Adipose tissue (tissue), 3 donors: Measurements from ENCODE around the gene SCUBE1. TPM values are rescaled to one million over a fixed set of nuclear protein-coding genes. Genes with fewer than 3 reads are reported as not detected.

Experiments used
- H3K27ac ChIP-seq: one replicate; pipeline ENCODE4 v1.5.1; 2013; ENCODE audit warnings: low read depth, low read length
- WGBS, 3 donors: extraction: QIAGEN DNeasy Blood & Tissue Kit; methylation state at CpG; one replicate each; pipeline ENCODE4 v1.1.7; 2013; 5-methylcytosine and 5-hydroxymethylcytosine counted together
- polyA plus RNA-seq, 3 donors: library from polyadenylated mRNA; stranded (reverse); fragments of 200-250 nt; gene quantifications; one replicate each; pipeline ENCODE4 v1.2.3, GENCODE V29; 2013
- donor health status: healthy with polysubstance abuse.
- donor health status: Bipolar disorder and iron deficiency.
- donor health status: healthy.

SCUBE1 gene
- polyA plus RNA-seq, 3 donors: 0.03 to 0.79 (median 0.28) TPM

DNA sequence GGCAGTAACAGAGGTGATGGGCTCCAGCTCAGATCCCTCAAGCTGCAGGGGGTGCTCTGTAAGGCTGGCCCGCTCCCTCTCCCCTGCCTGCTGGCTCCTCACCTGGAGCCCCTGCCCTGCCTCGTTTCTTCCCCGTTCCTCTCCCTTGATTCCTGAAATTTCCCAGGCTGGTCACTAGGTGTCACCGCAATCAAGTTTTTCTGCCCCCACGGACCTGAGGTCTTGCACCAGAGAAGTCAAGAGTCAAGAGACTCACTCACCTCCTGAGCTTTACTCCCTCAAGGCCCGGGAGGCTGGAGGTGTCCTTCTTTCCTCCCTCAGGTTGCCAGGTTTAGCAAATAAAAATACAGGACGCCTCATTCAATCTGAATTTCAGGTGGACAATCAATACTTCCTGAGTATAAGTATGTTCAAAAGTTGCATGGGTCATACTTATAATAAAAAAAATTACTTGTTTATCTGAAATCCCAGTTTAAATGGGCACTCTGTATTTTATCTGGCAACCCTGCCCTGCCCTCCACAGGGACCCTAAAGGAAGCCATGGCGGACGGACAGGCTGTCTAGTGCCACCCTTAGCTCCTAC, 69.2 kb downstream of the SCUBE1 start:
- H3K27ac ChIP-seq: no peak overlapping the region
- WGBS, 3 donors: 19 to 24% (median 24%) methylated on average over 9 of the region's 9 CpGs

DNA sequence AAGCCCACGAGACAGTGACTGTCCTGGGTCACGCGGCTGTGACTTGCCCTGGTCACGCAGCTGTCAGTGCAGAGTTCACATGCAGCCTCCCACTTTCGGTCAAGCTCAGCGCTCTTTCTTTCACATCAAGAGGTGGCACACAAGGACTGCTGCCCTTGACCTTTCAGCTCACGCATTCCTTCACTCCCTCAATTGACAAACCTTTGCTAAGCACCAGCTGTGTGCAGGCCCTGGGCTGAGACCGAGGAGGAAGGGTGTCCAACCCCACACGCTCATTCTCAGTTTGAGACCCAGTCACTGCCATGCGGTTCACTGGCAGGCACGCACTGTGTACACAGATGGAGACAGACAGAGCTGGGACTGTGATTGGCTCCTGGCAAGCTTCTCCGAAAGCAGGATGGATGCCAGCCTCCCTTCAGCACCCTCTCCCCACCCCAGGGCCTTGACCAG, 70.3 kb downstream of the SCUBE1 start:
- no peak overlapping the region for H3K27ac ChIP-seq
- WGBS, 3 donors: 69 to 80% (median 74%) methylated on average over 12 of the region's 12 CpGs

DNA sequence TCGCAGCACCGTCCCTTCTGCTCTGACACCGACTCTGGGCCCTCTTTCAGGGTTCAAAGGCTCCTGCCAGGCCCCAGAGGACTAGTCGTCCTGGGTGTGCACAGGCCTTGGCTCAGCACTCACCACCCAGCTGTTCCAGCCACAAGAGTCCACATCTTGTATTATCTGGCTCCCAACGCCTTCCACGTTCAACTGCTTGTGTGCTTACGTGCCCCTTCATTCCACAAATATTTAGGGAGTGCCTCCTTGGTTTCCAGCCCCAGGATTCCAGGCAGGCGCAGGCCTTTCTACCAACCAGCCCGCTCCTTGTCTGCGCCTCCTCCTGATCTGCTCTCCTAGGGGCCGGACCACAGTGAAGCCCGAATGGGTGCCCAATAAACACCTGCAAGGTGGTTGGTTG, 70.9 kb downstream of the SCUBE1 start:
- no peak overlapping the region for H3K27ac ChIP-seq
- WGBS, 3 donors: 81 to 87% (median 81%) methylated on average over 12 of the region's 12 CpGs

DNA sequence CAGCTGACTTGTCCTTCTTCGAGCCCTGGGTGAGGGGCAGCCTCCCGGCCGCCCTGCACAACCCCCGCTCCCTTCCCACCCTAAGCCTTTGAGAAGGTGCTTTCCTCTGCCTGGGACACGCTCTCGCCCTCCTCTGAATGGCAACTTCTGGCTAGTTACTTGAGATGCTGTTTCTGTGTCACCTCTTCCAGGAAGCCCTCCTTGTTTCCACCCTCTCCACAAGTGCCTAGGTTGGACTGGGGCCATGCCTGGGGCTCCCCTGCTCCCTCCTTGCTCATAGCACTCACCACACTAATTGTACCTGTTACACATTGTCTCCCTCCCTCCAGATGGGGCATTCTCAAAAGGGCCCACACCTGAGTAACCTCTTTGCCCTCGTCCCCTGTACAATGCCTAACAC, 72.2 kb downstream of the SCUBE1 start:
- 81 to 91% (median 87%) methylated on average over 7 of the region's 7 CpGs for WGBS, 3 donors
- H3K27ac ChIP-seq: no peak overlapping the region

DNA sequence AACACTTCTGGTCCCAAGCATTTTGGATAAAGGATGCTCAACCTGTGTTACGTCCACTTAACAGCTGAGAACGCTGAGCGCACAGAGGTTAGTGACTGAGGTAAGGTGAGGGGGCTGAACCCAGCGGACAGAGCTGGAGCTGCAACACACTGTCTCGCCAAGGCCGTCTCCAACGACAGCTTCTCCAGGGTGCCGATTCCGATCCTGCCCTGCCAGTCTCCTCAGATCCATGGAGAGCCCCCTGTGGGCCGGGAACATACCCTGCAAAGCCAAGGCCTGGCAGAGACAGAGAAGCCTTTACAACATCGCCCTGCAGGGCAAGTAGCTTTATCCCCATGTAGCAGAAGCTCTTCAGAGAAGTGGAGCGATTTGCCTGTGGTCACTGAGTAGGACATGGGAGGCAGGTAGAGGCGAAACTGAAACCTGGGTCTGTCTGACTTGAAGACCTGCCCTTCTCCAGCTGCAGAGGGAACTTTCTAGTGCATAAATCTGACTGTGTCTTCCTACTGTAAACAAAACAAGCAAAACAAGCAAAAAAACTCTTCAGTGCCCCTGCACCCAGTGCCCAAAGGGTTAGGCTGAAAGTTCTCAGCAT, 72.8 kb downstream of the SCUBE1 start:
- WGBS, 3 donors: 65 to 87% (median 81%) methylated on average over 13 of the region's 13 CpGs
- no peak overlapping the region for H3K27ac ChIP-seq

DNA sequence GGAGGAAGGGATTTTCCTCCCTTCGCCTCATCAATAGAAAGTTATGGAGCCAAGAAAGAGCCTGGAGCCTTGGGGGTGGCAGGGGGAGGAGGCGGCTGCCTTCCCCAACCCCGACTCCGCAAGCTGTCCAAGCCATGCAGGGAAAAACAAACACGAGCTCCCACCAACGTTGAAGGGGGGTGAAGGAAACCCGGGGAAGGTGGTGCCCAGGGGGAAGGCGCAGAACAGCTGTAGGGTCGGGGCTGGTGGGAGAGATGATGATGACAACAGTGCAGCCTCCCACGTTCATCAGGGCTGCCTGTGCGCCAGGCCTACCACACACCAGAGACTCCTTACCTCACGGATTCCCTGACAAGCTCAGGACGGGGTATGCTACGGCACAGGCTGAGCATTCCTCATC, 73.5 kb downstream of the SCUBE1 start:
- 57 to 76% (median 72%) methylated on average over 14 of the region's 14 CpGs for WGBS, 3 donors

DNA sequence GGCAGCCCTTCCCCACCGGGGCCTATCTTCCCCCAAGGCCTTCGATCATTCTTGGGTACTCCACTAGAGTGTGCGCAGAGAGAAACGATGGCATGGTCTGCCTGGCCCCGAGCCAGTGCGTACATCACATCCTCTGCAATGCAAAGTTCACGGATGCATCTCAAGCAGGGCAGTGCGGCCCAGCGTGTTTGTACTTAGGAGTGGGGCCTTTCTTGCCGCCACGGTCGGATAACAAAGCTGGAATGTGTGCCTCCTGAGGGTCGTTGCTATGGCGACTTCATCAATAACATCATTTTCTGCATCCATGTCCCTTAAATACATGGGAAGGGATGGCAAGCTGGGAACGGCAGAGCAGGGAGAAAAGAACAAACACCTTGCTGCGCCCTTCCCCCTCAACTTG, 73.9 kb downstream of the SCUBE1 start:
- WGBS, 3 donors: 47 to 70% (median 70%) methylated on average over 16 of the region's 16 CpGs
- H3K27ac ChIP-seq: no peak overlapping the region

More for the DNA sequence above, 73.5 kb downstream of the SCUBE1 start:
- H3K27ac ChIP-seq: no peak overlapping the region

DNA sequence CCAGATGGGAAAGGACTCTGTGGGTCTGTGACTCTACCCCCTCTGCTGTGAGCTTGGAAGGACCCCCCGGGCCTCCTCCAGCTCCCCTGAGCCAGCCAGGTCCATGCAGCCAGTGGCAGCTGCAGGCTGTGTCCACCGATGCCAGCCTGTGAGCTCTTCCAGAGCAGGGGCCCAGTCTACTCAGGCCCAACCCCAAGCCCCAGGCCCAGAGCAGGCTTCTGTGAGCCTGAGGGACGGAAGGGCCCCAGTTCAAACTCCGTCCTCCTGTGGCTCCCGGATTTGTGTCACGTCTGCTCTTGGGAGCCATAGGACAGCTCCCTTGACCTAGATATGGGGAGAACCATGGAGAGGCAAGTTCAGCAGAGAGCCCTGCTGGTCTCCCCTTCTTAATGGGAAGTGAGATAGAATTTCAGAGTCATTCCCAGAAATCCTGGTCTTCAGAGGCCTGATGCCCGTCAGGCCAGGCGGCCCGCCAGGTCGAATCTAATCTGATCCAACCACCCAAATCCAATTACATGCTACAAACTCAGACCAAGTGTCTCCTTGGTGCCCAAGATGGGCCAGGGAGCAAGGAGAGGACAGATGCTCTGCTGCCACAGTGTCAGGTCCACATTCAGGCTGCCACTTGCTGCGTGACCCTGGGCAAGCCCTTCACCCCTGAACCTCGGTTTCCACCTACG, 75.1 kb downstream of the SCUBE1 start:
- 81 to 87% (median 84%) methylated on average over 13 of the region's 13 CpGs for WGBS, 3 donors
- H3K27ac ChIP-seq: no peak overlapping the region

DNA sequence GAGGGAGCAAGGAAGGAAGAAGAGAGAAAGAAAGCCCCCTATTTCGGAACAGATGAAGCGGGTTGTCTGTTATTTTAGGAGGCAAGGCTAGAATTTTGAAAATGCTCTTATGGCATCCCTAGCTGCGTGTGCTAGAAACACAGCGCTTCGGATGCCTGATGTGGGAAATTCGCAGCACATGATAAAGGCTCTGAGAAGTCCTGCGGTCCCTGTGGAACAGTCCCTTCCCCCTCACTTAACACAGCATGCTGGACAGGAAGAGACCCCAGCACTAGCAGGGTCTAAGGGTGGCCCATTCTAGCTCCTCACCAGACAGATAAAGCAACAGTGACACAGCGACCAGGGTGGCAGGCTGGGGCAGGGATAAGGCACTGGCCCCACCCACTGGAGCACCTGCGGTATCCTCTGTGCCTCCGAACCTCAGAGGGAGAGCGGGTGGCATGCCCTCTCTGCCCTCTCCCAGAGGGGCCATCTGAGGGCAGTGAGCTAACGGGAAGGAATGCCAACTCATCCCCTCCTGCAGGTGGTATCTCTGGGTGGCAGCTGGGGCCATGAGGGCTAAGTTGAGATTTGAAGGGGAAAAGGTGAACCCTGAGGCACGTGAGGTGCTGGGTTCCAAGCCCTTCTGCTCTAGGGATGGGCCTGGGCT, 75.7 kb downstream of the SCUBE1 start:
- no peak overlapping the region for H3K27ac ChIP-seq
- 85 to 87% (median 86%) methylated on average over 13 of the region's 13 CpGs for WGBS, 3 donors

DNA sequence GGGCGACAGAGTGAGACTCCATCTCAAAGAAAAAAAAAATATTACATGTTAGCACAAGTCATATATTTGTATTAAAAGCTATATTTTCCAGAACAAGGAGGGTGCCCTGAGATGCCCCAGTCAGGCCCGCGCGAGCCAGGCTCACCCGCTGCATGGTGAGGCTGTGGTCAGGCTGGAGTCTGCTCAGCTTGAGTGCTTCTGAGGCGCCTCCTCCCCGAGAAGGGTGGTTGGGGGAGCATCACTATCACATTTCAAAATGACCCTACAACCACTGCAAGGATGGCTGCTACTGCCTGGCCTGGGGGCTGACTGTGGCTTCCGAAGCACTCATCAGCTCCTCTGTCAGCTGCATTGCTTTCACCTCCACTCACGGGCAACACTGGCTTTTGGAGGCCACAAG, 77.1 kb downstream of the SCUBE1 start:
- WGBS, 3 donors: 83 to 84% (median 84%) methylated on average over 9 of the region's 9 CpGs
- no peak overlapping the region for H3K27ac ChIP-seq

DNA sequence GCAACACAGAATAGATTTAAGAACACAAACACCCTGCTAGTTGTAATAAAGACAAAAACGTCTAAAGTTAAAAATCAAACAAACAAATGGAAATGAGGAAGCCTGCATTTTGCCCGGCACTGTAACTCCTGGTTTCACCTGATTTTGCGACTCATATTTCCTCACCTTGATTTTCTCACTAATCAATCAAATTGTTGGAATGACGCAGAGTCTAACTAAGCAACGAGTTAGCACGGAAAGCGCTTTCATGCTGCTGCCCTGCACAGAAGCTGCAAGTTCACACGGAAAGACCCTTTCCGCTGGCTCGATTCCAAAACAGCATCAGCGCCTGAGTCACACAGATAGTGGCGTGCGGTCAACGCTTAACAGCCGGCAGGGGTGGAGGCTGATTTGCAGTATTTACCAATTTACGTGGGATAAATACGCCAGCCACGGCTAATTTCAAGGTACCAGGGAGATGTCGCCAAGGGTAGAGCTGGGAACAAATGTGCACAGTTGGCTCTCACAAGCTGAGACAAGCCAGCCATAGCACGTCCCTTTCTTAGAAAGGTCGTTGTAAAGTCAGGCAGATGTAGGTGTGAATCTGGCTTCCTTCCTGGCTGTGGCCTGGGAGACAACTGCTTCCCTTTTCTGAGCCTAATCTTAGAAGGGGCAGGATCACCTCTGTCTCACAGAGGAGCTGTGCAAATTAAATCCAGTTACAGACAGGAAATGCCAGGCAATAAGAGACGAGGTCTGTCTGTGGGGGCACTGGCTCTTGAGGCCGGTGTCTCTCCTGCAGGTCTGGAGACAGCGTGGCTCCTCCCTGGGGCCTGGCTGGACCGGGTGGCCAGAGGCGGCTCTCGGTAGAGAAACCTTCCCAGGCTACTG, 79.3 kb downstream of the SCUBE1 start:
- WGBS, 3 donors: 7 to 12% (median 8%) methylated on average over 26 to 27 of the region's 27 CpGs
- H3K27ac ChIP-seq: no peak overlapping the region

DNA sequence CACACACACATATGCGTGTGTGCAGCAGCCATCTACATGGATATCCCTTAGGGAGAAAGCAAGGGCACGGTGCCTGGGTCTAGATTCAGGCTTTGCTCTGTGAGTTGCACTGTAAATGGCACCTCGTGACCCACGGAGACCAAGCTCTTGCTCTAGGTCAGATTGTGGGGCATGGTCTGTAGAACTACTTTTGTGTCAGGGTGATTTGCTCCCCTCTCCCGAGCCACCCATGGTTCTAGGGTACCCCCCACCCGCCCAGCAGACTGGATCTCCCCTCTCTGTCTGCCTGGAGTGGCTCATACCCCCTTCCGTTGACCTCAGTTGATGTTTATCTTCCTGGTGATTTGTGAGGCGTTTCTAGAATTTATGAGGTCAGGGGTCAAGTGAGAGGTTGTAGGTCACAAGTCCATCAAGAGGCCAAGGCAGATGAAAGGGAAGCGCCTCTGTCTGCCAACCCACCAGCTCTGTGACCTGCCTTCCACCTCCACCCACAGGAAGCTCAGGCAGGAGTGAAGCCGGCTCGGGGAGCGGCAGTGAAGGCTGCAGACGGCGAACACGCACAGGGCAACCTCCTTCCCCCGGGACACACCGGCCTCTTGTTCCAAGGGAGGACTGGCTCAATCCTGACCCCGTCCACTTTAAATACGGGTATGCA, 80.1 kb downstream of the SCUBE1 start:
- 38 to 43% (median 41%) methylated on average over 18 to 19 of the region's 19 CpGs for WGBS, 3 donors

DNA sequence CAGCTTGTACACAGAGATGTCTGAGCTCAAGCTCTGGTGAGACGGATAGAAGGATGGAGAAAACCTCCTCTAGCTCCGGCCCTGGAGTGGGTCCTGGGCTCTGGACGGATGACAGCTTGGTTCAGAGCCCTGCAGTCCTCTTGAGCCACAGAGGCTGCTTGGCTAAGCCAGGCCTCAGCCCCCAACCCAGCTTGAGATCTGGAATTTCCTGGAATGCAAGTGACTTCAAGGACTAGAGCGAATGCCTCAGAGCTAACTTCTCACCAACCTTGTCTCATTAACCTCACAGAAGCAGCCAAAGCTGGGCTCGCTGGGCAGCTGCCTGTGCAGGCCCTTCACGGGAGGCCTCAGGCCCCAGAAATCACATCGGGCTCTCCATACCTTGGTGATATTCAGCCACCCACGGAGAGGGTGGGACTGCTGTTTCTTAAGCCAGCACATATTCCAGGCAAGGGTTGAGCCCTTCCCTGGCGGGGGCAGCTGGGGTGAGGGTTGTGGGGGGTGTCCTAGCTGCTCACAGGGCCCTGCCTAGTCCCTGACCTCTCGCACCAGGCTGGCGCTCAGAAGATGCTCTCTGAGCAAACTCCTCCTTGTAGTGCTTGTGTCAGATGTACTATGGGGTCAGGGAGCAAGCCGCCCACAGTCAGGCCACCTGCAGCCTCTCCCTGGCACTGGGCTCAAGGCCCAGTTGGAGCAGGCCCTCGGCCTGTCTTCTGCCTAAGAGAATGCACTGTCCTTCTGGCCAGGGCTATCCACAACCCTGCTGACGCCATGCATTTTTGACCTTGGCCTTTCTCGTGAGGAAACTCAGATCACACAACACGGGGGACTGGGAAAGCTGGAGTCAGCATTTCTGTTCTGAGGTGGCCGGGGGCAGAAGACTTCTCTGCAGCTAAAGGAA, 82.6 kb downstream of the SCUBE1 start:
- H3K27ac ChIP-seq: no peak overlapping the region
- 75 to 82% (median 82%) methylated on average over 17 of the region's 17 CpGs for WGBS, 3 donors

More for the DNA sequence above, 80.1 kb downstream of the SCUBE1 start:
- H3K27ac ChIP-seq: no peak overlapping the region

DNA sequence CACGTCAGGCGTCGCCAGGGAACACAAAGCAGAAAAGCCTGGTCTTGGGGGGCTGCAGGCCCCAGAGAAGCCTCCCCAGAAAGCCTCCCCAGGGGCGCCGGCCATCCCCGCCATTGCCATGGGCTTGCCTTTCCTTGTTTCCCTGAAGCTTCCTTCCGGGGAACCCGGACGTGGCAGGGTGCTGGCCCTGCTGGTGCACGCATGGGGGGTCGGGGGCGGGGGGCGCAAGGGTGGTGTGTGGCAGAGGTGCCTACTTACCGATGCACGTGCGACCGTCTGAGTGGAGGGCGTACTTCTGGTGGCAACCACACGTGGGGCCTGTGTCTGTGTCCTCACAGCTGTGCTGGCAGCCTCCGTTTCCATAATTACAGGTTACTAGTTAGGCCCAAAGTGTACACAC, 85.2 kb downstream of the SCUBE1 start:
- 63 to 80% (median 73%) methylated on average over 20 of the region's 20 CpGs for WGBS, 3 donors
- H3K27ac ChIP-seq: no peak overlapping the region

DNA sequence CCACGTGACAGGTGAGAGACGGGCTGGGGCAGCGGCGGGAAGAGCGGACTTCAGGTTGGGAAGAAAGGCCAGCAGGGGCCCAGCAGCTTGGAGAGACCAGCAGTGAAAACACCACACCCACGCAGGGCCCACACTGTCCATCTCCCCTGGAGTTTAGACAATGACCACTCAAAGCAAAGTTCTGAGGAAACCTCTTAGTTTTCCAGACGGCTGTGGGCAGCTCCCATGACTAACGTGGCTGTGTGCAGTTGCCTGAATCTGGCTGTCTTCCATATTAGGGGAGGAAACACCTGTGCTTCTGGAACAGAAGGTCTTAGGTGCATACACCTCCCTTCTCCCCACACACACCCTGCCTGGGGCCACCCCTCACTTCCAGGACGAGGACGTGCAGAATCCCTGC, 85.6 kb downstream of the SCUBE1 start:
- H3K27ac ChIP-seq: no peak overlapping the region
- WGBS, 3 donors: 37 to 52% (median 50%) methylated on average over 10 of the region's 10 CpGs

DNA sequence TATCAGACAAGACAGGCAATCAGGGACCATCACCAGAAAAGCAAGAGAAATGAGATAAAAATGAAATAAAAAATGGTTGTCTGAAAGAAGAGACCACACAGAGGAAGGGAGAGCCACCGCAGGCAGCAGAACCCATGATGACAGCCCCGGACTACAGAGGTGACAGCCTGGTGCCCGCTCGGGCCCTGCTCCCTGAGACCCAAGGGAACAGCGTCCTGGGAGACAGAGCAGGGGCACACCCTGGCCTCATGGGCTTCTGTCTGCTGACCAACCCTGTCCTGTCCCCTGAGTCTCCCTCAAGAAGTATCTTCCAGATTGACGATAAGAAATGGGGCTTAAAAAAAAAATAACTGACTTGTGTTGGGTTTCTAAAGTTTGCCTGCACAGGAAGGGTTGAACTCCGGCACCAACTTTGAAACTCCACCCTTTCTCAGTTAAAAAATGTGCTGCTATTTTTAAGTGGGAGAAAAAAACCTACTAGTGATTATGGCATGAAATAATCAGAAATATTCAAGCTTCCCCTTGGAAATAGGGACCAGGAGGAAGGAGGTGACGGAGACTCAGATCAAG, 86.1 kb downstream of the SCUBE1 start:
- 52 to 74% (median 54%) methylated on average over 8 of the region's 8 CpGs for WGBS, 3 donors
- no peak overlapping the region for H3K27ac ChIP-seq

DNA sequence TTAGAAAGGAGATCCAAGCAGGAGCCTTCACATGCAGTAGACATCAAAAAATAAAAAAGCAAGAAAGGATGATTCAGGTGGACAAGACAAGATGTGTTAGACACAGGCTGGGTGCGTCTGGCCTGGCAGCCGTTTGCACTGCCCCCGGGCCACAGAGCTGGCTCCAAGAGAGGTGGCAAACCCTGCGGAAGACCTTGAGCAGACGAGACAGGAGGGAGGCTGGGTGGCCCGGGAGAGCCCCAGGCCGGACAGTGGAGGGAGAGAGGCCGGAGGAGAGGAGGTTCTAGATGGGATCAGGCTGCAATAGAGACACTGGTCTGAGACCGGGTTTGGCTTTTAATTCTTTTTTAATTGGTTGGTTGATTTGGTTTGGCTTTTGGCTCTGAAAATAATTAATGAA, 86.6 kb downstream of the SCUBE1 start:
- WGBS, 3 donors: 81 to 89% (median 83%) methylated on average over 9 of the region's 9 CpGs
- H3K27ac ChIP-seq: no peak overlapping the region
